ENCODE measurements around the gene MAT2A.

Gene MAT2A

DNA sequence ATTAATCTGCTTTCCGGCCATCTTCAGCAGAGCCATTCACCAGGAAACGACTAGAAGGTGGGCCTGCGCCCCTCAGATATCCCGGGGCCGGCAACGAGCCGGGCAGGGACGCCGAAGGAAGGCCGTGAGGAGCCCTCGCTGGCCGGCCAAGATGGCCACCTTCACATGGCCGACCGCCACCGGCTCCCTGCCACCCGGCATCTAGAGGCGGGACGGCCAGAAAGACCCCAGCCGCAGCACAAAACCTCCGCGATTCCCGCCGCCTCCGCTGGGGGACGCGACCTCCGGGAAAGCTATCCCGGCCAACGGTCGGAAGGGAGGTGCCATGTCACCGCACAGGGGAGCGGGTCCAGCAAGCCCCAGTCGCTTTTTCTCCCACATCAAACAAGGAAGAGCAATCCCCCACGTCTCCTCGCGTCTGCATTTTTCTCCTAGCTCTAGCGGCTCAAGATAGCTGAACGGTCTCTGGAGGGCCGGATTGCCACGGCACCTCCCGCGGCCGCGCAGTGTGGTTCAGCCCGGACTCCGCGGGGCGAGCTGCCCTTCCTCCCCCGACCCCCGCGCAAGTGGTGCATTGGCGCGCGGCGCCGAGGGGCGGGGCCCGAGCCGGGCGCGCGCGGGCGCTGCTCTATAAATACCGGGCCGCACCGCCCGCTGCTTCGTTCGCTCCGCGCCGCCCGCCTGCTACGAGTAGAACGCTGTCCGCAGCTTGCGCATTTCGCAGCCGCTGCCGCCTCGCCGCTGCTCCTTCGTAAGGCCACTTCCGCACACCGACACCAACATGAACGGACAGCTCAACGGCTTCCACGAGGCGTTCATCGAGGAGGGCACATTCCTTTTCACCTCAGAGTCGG, at the start of gene MAT2A:
Gene MAT2A, plus strand, starts transcription at position 662 of the 854 bp plus-strand sequence. Its CDS starts 120 bp downstream, at position 782.
- peak; percentile 95 for DNase-seq

DNA sequence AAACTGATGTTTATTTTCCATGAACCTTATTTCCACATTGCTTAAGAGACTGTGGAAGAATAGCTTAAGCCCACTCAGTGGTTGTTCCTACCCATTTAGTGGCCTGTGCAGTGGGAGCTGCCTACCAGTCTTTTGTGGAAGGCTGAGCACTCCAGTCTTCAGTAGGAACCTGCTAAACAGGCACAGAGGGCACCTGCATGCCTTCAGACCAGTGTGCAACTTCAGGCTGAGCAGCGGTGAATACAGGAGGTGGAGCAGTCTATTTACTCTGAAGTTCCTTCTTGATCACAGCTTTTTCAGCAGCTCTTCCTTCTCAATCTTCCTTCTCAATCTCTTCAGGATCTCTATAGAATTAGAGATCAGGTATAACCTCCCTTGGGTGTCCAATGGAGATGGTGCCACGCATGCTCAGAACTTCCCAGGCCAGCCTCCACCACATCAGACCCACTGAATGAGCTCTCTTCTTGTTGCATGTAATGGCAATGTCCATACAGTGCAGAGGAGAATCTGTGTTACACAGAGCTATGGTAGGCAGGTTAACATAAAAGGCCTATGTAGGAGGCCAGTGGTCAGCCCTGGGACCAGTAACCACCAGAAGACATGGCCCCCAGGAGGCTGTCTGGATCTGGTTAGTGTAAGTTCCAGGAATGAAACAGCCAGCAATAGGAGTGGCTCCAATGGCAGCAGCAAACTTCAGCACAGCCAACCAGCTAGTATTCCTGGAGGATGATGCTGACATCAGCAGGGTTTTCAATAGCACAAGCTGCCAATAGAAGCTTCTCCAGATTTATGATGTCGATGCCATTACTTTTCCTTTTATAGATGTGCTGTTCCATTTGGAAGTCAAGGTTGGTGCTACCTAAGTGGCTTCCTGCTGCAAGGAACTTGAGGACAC, 47.9 kb upstream of the MAT2A start:
- no peak for DNase-seq

DNA sequence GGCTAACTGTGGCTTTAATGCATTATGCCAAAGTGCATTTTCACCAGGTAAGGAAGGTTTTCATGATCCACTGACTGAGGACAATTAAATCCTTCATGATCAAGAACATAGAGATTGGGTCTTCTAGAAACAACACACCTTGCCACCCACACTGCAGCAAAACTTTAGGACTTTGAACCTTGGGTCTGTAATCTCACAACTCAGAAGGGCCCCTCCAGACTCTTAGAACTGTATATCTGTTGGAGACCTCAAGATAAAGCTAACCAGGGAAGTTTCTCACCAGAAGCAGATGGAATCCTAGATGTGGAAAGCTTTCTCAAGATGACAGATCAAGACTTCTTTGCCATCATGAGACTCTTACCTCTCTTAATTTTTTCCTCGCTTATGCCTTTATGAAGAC, 42.5 kb upstream of the MAT2A start:
- no peak for DNase-seq

DNA sequence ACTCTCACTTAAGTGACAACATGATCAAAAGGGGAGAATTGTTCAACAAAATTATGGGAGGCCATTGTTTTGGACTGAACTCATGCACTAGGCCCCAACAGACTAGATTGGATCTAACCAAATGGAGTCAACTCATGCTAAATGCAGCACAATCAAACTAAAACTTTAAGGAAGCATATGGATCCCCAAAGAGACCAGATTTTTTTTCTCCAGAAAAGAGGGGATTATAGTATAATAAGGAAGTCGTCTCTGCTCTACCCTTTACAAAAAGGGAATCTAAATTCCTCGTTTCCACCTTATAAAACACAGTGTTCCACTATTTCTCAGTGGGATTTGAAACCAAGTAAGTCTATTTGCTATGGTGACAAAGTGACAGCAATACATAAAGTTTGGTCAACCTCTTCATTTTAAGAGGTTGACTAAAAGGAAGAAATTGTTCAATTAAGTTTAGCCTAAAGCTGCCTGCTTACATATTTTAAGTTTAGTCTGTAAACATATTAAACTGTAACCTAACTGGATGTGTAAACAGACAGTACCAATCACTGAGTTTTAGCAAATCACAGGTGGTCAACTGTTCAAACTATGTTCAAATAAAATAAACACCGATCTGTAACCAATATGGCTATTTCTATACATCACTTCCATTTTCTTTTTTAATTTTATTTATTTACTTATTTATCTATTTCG, 40.9 kb upstream of the MAT2A start:
- no peak for DNase-seq

DNA sequence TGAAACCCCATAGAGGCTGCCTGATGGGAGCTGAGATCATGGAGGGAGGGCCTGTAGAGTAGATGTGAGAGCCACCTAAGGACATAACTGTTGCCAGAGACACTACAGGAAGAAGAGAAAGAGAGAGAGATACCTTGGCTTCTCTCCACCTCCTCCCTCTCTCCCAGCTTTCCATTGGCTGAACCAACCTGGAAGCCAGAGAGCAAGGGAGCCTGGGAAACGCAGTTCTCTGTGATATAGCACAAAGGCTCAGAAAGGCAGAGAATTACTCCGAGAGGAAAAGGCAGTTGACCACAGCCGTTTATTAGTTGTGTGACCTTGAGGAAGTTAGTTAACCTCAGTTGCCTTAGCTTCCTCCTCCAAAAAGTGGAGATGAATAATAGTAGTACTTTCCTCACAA, 37.7 kb upstream of the MAT2A start:
- DNase-seq: no peak

DNA sequence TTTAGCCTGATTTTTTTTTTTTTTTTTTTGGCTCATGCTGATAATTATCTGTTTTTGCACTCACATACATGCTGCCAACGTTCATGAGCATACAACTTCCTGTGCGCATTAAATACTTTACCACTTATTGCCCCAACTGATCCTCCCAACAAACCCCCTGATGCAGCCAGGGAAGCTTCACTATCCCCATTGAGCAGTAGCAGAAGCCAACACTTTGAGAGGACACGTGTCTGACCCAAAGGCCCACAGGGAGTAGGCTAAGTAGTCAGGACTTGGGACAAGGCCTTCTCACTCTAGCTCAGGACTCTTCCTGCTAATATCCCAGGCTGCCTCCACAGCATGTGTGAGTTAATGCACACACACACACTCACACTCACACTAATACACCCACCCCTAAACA, 36.2 kb upstream of the MAT2A start:
- DNase-seq: no peak

DNA sequence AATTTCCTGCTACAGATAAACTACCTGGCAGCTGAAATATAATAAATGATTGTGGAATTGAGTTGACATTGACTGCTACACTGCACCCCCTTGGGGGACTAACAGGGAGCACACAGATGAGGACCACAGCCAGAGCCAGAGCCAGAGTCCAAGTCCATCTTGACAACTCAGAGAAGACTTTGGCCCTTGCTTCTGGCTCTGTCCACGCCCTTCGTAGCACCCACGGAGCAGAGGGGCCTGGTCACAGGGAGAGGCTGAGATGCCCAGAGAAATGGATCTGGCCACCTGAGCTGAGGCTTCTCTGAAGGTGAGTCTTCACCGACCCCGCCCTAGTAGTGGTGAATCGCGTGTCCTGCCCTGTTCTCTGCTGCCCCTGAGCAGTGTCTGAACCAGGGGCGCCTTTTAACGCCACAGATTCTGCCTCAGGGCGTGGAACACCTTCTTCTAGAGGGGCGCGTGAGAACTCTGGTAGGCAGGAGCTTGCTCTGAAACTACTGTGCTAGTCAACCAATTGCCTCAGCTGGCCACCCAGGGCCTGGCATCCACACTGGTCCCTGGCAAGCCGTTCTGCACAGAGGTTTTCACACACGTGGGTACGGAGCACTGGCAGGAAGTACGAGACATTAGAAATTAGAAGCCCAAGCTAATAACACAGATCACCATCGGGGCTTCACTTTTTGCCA, 35.7 kb upstream of the MAT2A start:
- DNase-seq: no peak

DNA sequence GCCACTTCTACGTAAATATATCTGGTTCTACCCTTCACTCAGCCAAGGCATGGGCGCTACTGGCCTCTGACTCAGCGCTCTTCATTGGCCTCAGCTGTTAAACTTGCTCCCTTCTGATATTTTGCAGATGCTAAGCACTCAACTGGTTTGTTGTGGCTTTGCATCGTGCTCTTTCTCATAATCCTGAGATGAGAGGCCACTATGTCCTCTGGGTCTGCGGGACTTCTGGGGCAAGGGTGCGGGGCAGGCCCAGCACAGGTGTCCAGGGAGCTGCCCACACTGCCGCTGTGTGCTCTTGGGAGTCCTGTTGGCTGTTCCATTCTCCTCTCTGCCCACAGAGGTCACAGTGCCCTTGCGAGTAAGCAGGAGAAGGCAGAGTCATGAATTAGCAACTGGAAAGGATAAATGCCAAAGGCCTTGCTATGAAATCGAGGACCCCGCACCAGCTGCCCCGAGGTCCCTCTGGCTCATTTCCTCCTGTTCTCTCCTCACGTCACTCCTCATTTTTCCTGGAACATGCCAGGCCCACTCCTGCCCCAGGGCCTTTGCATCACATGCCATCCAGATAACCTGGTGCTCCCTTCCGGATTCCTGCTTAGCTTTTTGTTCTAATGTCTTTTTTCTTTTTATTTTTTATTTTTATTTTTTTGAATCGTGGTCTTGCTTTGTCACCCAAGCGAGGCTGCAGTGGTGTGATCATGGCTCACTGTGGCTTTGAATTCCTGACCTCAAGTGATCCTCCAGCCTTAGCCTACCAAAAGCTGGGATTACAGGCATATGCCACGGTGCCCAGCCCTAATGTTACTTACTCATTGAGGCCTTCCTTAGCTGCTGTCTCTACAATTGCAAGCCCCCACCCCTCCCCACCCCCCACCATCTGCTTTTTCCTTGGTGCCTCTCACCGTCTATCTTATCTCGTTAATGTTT, 34.9 kb upstream of the MAT2A start:
- no peak for DNase-seq

DNA sequence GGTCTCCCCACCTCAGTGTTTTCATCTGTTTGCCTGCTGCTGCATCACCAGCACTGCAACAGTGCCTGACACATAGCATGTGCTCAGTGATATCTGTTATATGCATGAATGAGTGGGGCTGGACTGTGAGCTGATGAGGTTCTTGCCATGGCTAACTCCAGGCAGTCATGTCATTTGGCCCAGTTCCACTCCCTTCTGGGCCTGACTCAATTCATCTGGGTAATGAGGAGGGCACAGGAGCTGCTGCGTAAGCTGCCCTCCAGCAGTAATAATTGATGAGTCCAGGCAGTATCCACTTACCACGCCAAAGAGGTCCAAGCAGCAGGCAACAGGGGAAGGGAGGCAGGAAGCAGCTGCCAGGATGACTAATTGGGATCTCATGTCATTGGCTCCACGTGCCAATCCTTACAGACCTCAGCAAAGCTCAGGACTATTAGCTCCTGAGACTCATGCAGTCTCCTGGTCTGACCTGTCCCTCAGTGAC, 34.1 kb upstream of the MAT2A start:
- no peak for DNase-seq

DNA sequence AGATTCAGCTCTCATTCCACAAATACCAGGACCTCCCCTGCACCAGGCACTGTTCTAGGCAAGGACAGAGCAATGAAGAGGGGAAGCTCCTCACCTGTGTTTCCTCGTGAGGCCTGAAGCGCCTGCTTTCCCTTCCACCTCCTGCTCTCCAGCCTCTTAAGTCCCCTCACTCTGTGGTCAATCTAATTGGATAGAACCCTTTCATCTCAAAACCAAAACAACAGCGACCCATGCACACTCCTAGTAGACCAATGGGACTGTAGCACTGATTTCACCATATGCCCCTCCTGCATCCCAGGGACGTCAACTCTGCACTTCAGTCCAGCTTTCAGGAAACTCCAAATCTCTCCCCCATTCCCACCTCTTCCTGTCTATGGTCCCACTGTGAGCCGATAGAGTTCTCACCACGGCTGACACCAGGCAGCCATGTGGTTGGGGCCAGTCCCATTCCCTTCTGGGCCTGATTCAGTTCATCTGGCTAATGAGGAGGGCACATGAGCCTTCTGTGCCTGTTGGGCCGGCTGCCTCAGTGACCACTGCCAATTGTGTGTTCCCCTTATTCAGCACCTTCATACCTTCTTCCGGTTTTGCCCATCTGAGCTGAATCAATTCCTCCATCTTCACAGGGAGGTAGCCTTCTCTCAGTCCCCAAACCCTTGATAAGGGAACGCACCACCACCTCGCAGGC, 33.3 kb upstream of the MAT2A start:
- DNase-seq: no peak

DNA sequence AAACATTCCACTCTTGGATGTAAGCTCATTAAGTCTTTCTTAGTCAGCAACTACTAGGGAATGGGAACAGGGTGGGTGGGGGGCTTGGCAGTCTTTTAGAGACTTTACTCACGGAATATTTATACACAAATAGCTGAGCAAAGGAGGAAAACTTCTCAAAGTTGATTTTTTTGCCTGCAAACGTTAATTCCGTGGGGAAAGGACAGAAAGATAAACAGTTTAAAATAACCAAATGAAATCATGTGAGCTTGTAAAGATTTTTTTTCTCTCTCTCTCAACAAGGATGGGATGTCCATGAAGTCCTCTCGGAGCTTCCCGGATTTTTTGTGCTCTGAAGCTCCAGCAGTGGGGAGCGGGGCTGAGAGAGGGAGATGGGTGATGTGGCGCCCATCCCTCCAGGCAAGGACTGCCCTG, 32.2 kb upstream of the MAT2A start:
- no peak for DNase-seq

DNA sequence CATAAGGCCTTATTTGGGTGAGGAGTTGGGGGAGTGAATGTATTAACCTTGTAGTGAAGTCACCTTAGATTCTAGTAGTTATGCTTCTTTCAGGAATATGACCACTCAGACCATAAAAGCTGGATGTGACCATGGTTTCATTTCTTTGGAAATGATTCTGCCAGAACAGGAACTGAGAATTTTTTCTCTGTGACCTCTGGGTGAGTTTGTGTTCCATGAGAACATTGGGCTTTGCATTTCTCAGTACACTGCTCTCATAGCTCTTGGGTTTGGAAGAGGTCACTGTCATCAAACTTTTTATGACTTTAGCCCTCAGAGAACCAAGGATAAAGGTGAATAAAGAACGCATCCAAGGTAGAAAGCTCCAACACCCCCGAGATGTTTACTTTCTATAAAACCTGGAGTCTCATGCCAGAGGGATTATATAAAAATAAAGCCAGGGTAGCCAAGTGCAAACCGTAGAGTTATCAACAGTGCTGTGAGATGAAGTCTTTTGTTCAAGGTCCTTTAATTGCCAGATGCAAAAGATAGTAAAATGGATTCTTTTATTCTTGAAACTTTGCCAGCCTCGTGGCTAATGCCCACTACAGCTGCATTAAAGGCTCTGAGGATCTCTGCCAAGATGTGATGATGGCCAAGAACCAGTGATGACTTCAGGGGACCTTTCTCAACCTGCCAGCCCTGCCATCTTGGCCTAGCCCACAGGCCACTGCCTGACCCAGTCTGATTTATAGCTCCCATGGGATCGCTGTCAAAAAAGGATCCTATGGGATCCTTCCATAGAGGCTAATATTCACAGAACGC, 27.8 kb upstream of the MAT2A start:
- DNase-seq: no peak

DNA sequence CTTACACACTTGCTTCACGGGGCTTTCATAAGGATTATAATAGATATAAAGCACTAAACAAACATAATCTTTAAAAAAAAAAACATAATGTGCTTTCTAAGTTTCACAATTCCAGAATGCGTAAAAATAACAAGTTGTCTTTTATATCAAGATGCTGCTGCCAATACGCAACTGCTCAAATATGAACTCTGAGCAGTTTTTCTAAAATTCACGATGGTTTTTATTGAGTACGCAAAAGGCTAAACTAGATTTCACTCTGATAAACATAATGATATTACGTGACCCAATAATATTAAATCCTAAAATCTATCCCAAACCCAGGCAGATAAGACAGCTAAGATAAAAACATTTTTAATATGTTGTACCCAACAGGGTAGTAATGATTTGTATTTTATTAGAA, 24.6 kb upstream of the MAT2A start:
- no peak for DNase-seq

DNA sequence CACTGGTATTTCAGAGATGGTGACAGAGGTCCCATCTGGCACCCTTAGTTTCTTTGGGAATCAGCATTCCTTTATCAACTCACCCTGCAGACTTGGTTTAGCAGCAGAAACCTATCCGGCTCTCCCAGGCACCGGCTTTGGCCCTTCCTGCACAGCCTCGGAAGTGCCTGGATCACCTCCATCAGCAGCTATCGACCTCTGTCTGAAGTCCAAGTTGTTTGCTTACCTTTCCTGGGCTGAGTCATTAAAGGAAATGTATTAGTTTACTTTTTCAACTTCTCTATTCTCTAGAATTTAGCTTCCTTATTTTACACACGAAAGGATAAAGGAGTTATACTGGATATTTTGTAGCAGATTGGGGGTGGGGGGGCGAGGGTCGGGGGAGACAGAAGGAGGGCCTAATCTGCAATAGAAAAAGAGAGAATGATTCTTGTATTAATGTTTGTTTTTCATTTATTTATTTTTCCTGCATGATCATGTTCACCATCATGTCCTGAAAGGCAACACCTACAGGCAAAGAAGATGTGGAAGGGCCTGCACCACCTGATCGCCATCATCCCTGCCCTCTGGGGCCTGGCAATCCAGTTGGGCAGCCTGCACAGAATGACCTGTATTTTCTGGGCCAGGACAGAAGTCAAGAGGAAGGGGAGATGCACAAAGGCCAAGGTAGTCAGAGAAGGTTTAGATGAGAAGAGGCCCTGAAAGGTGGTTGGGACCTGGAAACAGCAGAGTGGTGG, 22.1 kb upstream of the MAT2A start:
- DNase-seq: no peak

DNA sequence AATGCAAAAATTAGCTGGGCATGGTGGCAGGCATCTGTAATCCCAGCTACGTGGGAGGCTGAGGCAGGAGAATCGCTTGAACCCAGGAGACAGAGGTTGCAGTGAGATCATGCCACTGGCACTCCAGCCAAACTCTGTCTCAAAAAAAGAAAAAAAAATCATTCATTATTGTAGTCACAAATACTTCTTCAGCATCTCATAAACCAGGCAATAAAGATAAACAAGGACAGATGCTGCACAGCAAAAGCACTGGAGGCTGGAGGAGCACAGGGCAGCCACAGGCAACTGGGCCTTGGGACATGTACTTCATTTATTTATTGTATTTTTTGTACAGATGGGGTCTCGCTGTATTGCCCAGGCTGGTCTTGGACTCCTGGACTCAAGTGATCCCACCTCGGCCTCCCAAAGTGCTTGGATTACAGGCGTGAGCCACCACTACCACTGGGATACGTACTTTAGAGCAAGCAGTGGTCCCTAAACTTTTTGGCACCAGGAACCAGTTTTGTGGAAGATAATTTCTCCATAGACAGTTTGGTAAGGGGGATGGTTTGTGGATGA, 16.8 kb upstream of the MAT2A start:
- no peak for DNase-seq

DNA sequence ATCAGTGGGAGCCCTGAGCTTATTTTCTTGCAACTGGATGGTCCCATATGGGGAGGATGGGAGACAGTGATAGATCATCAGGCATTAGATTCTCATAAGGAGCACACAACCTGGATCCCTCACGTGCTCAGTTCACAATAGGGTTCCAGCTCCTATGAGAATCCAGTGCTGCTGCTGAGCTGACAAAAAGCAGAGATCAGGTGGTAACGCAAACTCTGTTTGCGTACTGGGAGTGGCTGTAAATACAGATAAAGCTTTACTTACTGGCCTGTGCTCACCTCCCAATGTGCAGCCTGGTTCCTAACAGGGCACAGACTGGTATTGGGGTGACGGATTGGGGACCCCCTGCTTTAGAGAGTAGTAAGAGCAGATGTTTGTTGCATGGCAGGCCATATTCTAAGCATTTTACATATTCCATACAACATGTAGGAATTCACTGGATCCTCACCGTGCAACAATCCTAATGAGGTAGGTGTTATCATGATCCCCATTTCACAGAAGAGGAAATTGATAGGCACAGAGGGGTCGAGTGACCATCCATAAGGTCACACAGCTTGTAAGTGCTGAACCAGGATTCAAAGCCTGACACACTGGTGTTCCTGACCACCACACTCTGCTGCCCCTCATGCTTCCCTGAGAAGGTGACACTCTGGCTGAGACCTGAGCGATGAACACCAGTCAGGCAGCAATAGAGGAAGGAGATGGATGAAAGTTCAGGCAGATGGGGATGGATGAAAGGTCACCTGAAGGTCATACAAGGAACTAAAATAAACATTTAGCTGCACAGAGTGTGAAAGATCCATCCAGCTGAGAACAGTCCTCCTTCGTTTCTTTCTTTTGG, 15.7 kb upstream of the MAT2A start:
- DNase-seq: no peak

DNA sequence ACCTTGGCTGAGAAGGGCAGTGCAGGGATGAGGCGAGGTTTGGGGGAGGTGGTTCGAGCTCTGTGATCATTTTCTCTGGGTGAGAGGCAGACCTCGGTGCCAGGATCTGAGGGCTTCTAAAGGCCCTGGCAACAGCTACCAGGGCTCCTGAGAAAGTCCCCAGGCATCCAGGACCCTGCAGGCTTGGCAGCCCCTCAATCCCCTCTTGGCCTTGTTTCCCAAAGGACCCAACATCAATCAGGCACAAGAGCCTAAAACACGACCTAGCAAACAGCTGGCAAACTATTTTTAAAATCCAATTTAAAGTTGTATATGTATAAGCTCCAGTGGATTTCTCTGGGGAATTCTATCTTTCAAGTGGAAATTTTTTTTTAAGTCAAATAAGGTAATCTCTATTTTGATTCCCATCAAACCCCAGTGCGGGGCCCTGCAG, 15.0 kb upstream of the MAT2A start:
- no peak for DNase-seq

Data from activated CD4-positive, alpha-beta T cell treated with anti-CD3 and anti-CD28 coated beads, Interleukin-2, Interleukin-6, amounts not matched to agents 100 ng/mL and 50 ng/mL, durations not matched to agents 16 hours and 8 hours (primary cell).